ENCODE results near the gene FAM193B. TPM values are rescaled to one million over a fixed set of nuclear protein-coding genes. Genes with fewer than 3 reads are reported as not detected.

Gene FAM193B
- total and polyA plus RNA-seq, 4 donors = 14.3 to 31.8 (median 15.8) TPM

DNA sequence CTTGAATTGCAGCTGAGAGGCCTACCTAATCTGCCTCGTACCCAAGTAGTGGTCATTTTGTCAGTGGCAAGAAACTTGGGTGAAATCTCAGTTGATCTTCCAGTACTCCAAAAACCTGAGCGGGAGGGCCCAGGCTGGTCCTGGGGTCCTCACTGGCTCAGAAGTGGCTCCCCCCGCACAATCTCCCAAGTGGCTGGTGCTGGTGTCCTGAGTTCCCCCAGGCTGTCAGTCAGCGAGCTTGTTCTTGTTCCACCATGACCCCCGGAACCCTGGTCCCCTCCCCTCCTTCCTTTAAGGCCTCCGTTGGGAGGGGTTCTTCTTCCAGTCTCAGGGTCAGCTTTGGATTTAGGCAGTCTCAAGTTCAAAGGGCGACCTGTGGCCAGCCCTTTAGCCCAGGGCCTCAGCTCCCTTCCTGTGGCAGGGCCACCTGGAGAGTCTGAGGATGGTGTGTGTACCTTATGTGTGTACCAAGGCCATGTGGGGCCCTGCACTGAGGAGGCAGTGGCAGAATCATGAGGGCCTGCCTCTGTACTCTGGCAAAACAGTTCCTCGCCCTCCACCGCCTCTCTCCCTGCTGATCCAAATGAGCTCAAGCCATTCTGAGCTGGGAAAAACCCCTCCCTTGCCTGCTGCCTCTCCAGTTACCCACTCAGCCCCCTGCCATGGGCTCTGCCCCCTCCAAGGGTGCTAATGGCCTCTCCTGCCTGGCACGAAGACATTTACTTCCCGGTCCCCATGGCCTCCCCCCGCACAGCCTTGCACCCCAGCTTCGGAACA is 76.5 kb downstream of the FAM193B start:
- no peak for DNase-seq (ENCODE audit: low spot score)
- H3K36me3 ChIP-seq (ENCODE audit: control insufficient read depth in 4 of 4, insufficient read depth in 3 of 4, low read depth in 1 of 4, low read length in 3 of 4) = no peaks in the 10 kb centered on the region
- no peak overlapping the region for H3K9ac ChIP-seq (ENCODE audit: low read depth in 1 of 2, low read length in 2 of 2)
- 97% methylated on average over 13 of the region's 13 CpGs for WGBS
- TF ChIP-seq RXRA (IDR thresholded peaks at IDR 0.05) (no peak), YY1 (IDR thresholded peaks at IDR 0.05) (no peak), RAD21 (IDR thresholded peaks at IDR 0.05) (no peak)
- H3K27me3 ChIP-seq (ENCODE audit: control insufficient read depth in 4 of 4, insufficient read depth in 4 of 4, low read length in 3 of 4) = no peaks in the 10 kb centered on the region
- peaks cover 8 to 21% (median 15%) of the 10 kb centered on the region in 4 donors for H3K4me1 ChIP-seq (ENCODE audit: control insufficient read depth in 4 of 4, insufficient read depth in 4 of 4, low read length in 3 of 4)
- H3K27ac ChIP-seq (ENCODE audit: low read depth in 1 of 2, low read length in 2 of 2) = no peak overlapping the region
- no peak overlapping the region for H3K4me3 ChIP-seq (ENCODE audit: low read depth in 1 of 3, low read length in 3 of 3)
- no peaks in the 10 kb centered on the region for H3K9me3 ChIP-seq (ENCODE audit: control insufficient read depth in 4 of 4, low read length in 3 of 4)

DNA sequence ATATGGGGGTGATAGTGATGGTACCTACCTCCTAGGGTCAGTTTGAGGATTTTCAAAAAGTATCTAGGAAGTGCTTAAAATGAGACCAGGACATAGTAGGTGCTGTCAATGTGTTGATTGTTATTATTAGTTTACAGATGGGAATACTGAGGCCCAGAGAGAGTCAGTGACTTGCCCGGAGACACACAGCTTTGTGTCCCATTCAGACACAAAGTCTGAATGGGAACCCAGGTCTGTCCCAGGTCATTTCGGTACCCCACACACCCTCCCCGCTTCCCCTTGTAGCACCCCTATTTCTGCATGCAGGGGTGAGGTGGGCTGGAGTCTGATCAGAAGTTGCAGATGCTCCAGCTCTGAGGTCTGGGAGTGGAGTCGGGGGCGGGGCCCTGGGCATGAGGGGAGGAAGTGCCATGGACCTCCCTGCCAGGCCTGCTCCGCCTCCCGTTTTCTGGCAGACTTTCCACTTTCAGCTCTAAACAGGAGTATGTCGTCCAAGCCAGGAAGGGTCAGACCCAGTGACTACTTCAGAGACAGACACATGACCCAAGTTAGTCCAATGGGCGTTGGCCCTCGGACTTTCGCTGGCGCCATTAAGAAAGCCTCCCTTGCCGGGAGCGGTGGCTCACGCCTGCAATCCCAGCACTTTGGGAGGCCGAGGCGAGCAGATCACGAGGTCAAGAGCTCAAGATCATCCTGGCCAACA is 77.7 kb downstream of the FAM193B start:
- WGBS = 88% methylated on average over 18 of the region's 18 CpGs
- no peak for DNase-seq (ENCODE audit: low spot score)
- Histone ChIP-seq H3K4me1 (ENCODE audit: control insufficient read depth in 4 of 4, insufficient read depth in 4 of 4, low read length in 3 of 4) (peaks cover 12 to 25% (median 15%) of the 10 kb centered on the region in 4 donors), H3K9me3 (ENCODE audit: control insufficient read depth in 4 of 4, low read length in 3 of 4) (no peaks in the 10 kb centered on the region), H3K4me3 (ENCODE audit: low read depth in 1 of 3, low read length in 3 of 3) (no peak overlapping the region), H3K9ac (ENCODE audit: low read depth in 1 of 2, low read length in 2 of 2) (no peak overlapping the region), H3K27me3 (ENCODE audit: control insufficient read depth in 4 of 4, insufficient read depth in 4 of 4, low read length in 3 of 4) (no peaks in the 10 kb centered on the region), H3K27ac (ENCODE audit: low read depth in 1 of 2, low read length in 2 of 2) (no peak overlapping the region), H3K36me3 (ENCODE audit: control insufficient read depth in 4 of 4, insufficient read depth in 3 of 4, low read depth in 1 of 4, low read length in 3 of 4) (no peaks in the 10 kb centered on the region)
- TF ChIP-seq RAD21 (IDR thresholded peaks at IDR 0.05) = no peak
- TF ChIP-seq FOXA1 (IDR thresholded peaks at IDR 0.05) = no peak
- TF ChIP-seq, protein P1, sequence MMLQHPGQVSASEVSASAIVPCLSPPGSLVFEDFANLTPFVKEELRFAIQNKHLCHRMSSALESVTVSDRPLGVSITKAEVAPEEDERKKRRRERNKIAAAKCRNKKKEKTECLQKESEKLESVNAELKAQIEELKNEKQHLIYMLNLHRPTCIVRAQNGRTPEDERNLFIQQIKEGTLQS (IDR thresholded peaks at IDR 0.05) = no peak
- no peak for TF ChIP-seq RXRA (IDR thresholded peaks at IDR 0.05)
- TF ChIP-seq, protein P2, sequence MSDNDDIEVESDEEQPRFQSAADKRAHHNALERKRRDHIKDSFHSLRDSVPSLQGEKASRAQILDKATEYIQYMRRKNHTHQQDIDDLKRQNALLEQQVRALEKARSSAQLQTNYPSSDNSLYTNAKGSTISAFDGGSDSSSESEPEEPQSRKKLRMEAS (IDR thresholded peaks at IDR 0.05) = no peak
- TF ChIP-seq FOXA2 (IDR thresholded peaks at IDR 0.05) = no peak
- TF ChIP-seq, protein P3, sequence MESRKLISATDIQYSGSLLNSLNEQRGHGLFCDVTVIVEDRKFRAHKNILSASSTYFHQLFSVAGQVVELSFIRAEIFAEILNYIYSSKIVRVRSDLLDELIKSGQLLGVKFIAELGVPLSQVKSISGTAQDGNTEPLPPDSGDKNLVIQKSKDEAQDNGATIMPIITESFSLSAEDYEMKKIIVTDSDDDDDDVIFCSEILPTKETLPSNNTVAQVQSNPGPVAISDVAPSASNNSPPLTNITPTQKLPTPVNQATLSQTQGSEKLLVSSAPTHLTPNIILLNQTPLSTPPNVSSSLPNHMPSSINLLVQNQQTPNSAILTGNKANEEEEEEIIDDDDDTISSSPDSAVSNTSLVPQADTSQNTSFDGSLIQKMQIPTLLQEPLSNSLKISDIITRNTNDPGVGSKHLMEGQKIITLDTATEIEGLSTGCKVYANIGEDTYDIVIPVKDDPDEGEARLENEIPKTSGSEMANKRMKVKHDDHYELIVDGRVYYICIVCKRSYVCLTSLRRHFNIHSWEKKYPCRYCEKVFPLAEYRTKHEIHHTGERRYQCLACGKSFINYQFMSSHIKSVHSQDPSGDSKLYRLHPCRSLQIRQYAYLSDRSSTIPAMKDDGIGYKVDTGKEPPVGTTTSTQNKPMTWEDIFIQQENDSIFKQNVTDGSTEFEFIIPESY (IDR thresholded peaks at IDR 0.05) = no peak
- no peak for TF ChIP-seq NR2F2 (IDR thresholded peaks at IDR 0.05)
- TF ChIP-seq, protein P4, sequence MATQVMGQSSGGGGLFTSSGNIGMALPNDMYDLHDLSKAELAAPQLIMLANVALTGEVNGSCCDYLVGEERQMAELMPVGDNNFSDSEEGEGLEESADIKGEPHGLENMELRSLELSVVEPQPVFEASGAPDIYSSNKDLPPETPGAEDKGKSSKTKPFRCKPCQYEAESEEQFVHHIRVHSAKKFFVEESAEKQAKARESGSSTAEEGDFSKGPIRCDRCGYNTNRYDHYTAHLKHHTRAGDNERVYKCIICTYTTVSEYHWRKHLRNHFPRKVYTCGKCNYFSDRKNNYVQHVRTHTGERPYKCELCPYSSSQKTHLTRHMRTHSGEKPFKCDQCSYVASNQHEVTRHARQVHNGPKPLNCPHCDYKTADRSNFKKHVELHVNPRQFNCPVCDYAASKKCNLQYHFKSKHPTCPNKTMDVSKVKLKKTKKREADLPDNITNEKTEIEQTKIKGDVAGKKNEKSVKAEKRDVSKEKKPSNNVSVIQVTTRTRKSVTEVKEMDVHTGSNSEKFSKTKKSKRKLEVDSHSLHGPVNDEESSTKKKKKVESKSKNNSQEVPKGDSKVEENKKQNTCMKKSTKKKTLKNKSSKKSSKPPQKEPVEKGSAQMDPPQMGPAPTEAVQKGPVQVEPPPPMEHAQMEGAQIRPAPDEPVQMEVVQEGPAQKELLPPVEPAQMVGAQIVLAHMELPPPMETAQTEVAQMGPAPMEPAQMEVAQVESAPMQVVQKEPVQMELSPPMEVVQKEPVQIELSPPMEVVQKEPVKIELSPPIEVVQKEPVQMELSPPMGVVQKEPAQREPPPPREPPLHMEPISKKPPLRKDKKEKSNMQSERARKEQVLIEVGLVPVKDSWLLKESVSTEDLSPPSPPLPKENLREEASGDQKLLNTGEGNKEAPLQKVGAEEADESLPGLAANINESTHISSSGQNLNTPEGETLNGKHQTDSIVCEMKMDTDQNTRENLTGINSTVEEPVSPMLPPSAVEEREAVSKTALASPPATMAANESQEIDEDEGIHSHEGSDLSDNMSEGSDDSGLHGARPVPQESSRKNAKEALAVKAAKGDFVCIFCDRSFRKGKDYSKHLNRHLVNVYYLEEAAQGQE (IDR thresholded peaks at IDR 0.05) = no peak
- TF ChIP-seq JUND (IDR thresholded peaks at IDR 0.05) = no peak
- no peak for TF ChIP-seq YY1 (IDR thresholded peaks at IDR 0.05)
- TF ChIP-seq HNF4A (conservative IDR thresholded peaks at IDR 0.05) = no peak
- TF ChIP-seq SP1 (IDR thresholded peaks at IDR 0.05) = no peak
- TF ChIP-seq CTCF (IDR thresholded peaks at IDR 0.05; ENCODE audit: low read depth, low read length, missing input control) = no peak
- TF ChIP-seq HNF4G (IDR thresholded peaks at IDR 0.05) = no peak
